DOHH2 (cell line): ENCODE data around the gene ANTXR1.

Experiments
- H3F3A ChIP-seq: fragments of 200-600 bp; sonication (generic), shearing (Covaris generic); 2 replicates; pipeline ENCODE4 v1.6.0; 2016; ENCODE audit warnings: antibody characterized with exemption, mild to moderate bottlenecking; ENCODE audit not compliant: control insufficient read depth, insufficient read depth
- H3K27ac ChIP-seq: fragments of 200-600 bp; sonication (generic); 2 replicates; pipeline ENCODE4 v1.5.1; 2014; ENCODE audit warnings: low read depth, mild to moderate bottlenecking, low read length, moderate library complexity
- H3K27me3 ChIP-seq: fragments of 200-600 bp; sonication (generic); 2 replicates; pipeline ENCODE4 v1.6.1; 2014; ENCODE audit warnings: mild to moderate bottlenecking, low read length, mixed read lengths; ENCODE audit not compliant: control insufficient read depth
- H3K36me3 ChIP-seq: fragments of 200-600 bp; sonication (generic); 2 replicates; pipeline ENCODE4 v1.6.1; 2014; ENCODE audit warnings: mild to moderate bottlenecking, low read length, moderate library complexity, mixed read lengths; ENCODE audit not compliant: control insufficient read depth
- H3K4me1 ChIP-seq: fragments of 200-600 bp; sonication (generic); 2 replicates; pipeline ENCODE4 v1.6.1; 2014; ENCODE audit warnings: mild to moderate bottlenecking, low read length, mixed read lengths; ENCODE audit not compliant: control insufficient read depth
- H3K4me2 ChIP-seq: fragments of 200-600 bp; sonication (generic); 2 replicates; pipeline ENCODE4 v1.6.0; 2014; ENCODE audit warnings: mild to moderate bottlenecking, low read length, moderate library complexity
- H3K4me3 ChIP-seq: fragments of 200-600 bp; sonication (generic); 2 replicates; pipeline ENCODE4 v1.5.1; 2014; ENCODE audit warnings: mild to moderate bottlenecking, low read length, mixed read lengths
- H3K79me2 ChIP-seq: fragments of 200-600 bp; sonication (generic); 2 replicates; pipeline ENCODE4 v1.6.1; 2014; ENCODE audit warnings: mild to moderate bottlenecking, low read length, mixed read lengths; ENCODE audit not compliant: control insufficient read depth
- H3K9me2 ChIP-seq: fragments of 200-600 bp; sonication (generic); replicated peaks from 2 replicates; pipeline ENCODE4 v1.6.1; 2014; ENCODE audit warnings: mild to moderate bottlenecking, low read length, mixed read lengths; ENCODE audit not compliant: control insufficient read depth
- H3K9me3 ChIP-seq: fragments of 200-600 bp; sonication (generic); 2 replicates; pipeline ENCODE4 v1.6.1; 2014; ENCODE audit warnings: antibody characterized with exemption, low read length, mixed read lengths; ENCODE audit not compliant: control insufficient read depth, insufficient read depth
- H4K20me1 ChIP-seq: fragments of 200-600 bp; sonication (generic); 2 replicates; pipeline ENCODE4 v1.6.0; 2014; ENCODE audit warnings: low read depth, mild to moderate bottlenecking, antibody characterized with exemption, low read length, moderate library complexity; ENCODE audit not compliant: control insufficient read depth, insufficient read depth
- CTCF ChIP-seq: fragments of 200-600 bp; sonication (generic); IDR thresholded peaks from one replicate; pipeline ENCODE4 v1.5.1; 2014; ENCODE audit warnings: antibody characterized with exemption, mild to moderate bottlenecking, low read depth, low read length; ENCODE audit not compliant: poor library complexity, severe bottlenecking
- EZH2phosphoT487 ChIP-seq: fragments of 200-600 bp; sonication (generic); IDR thresholded peaks from 2 replicates; pipeline ENCODE4 v1.6.1; 2017; ENCODE audit warnings: borderline replicate concordance, mild to moderate bottlenecking, antibody characterized with exemption, low read length, moderate library complexity, mixed read lengths

ANTXR1 gene

GRCh38 chr2:69221512-69221911, 208.5 kb downstream of the ANTXR1 start:
- TF ChIP-seq EZH2phosphoT487 (no peak), CTCF (no peak)
- Histone ChIP-seq H3K4me2 (no peak overlapping the region), H4K20me1 (no peaks in the 10 kb centered on the region), H3K27ac (no peak overlapping the region), H3K4me3 (no peak overlapping the region), H3K9me2 (no peaks in the 10 kb centered on the region), H3K79me2 (no peaks in the 10 kb centered on the region), H3K9me3 (no peaks in the 10 kb centered on the region), H3F3A (no peaks in the 10 kb centered on the region), H3K4me1 (no peaks in the 10 kb centered on the region), H3K36me3 (no peaks in the 10 kb centered on the region), H3K27me3 (peaks cover 5% of the 10 kb centered on the region; the same call in 1 of the 2 replicates)

- no peak for TF ChIP-seq CTCF
- no peak for TF ChIP-seq EZH2phosphoT487
- H3K36me3 ChIP-seq, result no peaks in the 10 kb centered on the region
- H3K4me2 ChIP-seq, result no peak overlapping the region
- peaks cover 5% of the 10 kb centered on the region; the same call in 1 of the 2 replicates for H3K27me3 ChIP-seq
- no peaks in the 10 kb centered on the region for H4K20me1 ChIP-seq
- H3F3A ChIP-seq, result no peaks in the 10 kb centered on the region
- no peaks in the 10 kb centered on the region for H3K9me3 ChIP-seq
- no peaks in the 10 kb centered on the region for H3K4me1 ChIP-seq
- no peaks in the 10 kb centered on the region for H3K9me2 ChIP-seq
- H3K79me2 ChIP-seq, result no peaks in the 10 kb centered on the region
- H3K27ac ChIP-seq, result no peak overlapping the region
- no peak overlapping the region for H3K4me3 ChIP-seq
Measured at GRCh38 chr2:69221960-69222751, 209.2 kb downstream of the ANTXR1 start.

- Histone ChIP-seq H3K27me3 (peaks cover 5% of the 10 kb centered on the region; the same call in 1 of the 2 replicates), H3K79me2 (no peaks in the 10 kb centered on the region), H3K4me3 (no peak overlapping the region), H3K4me2 (no peak overlapping the region), H3K36me3 (no peaks in the 10 kb centered on the region), H3K4me1 (no peaks in the 10 kb centered on the region), H4K20me1 (no peaks in the 10 kb centered on the region), H3K9me3 (no peaks in the 10 kb centered on the region), H3F3A (no peaks in the 10 kb centered on the region), H3K27ac (no peak overlapping the region), H3K9me2 (no peaks in the 10 kb centered on the region)
- TF ChIP-seq EZH2phosphoT487 (no peak), CTCF (no peak)
Measured at GRCh38 chr2:69222953-69223658, 210.1 kb downstream of the ANTXR1 start.
